Ecto neural progenitor cell (in vitro differentiated cells): Measurements from ENCODE around the gene SMCO3.

Source experiments
- DNase-seq: peaks from one replicate; pipeline ENCODE4 v3.0.0-alpha.2; 2018; ENCODE audit warnings: low spot score

SMCO3 gene

DNA sequence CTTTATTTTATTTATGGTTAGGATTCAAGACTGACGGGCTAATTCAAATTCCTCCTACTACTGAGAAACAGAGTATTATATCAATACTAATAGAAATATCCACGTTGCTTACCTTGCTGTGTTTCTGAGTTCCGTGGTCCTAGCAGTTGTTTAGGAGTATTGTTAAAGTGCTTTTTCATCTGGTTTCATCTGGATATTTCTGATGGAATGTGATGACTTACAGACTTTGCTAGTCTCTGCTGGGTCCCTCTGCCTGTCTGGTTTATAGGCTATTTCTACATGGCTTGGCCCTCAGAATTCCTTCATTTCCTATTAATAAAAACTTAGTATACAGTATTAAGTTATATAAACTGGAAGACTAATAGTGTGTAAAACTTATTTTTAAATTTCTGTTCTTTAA, at the start of gene SMCO3:
SMCO3 (minus strand) TSS at position 169 of the 400 bp plus-strand sequence. CDS start 7,502 bp downstream, outside the sequence.
- no peak for DNase-seq

DNA sequence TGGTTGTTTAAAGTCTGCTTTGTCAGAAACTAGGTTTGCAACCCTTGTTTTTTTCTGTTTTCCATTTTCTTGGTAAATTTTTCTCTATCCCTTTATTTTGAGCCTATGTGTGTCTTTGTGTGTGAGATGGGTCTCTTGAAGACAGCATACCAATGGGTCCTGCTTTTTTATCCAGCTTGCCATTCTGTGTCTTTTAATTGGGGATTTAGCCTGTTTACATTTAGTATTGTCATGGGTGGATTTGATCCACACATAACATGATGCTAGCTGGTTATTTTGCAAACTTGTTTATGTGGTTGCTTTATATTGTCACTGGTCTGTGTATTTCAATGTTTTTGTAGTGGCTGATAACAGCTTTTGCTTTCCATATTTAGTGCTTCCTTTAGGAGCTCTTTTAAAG, 46.5 kb upstream of the SMCO3 start:
- DNase-seq = no peak

DNA sequence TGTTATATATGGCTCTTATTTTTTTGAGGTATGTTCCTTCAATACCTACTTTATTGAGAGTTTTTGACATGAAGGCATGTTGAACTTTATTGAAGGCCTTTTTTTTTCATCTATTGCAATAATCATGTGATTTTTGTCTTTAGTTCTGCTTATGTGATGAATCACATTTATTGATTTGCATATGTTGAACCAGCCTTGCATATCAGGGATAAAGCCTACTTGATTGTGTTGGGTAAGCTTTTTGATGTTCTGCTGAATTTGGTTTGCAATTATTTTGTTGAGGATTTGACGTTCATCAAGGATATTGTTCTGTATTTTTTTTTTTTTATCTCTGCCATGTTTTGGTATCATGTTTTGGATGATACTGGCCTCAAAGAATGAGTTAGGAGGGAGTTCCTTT, 44.5 kb upstream of the SMCO3 start:
- no peak for DNase-seq

DNA sequence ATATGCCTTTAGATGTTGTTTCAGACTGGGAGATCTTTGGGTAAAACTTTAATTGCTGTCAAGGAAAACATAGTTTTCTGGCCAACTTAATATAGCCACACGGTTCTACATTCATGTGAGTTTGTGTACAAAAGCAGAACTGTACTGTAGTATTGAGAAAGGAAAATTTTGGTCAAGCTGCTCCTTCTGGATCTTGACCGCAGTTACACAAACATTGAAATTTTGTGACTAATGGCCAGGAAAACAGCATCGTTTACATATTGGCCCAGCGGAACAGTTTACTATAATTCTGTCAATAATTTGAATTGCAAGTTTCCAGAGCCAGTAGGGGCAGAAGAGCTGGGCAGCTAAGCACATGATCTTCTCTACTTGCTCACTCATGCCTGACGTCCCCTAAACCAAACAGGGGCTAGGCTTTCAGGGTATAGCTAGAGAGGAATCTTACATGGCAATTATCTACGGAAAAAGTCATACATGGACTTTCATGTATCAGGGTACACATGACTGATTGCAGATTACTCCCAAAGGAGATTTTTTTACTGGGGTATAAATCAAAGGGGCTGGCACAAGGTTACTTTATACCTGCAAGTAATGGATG, 40.7 kb upstream of the SMCO3 start:
- DNase-seq = no peak

DNA sequence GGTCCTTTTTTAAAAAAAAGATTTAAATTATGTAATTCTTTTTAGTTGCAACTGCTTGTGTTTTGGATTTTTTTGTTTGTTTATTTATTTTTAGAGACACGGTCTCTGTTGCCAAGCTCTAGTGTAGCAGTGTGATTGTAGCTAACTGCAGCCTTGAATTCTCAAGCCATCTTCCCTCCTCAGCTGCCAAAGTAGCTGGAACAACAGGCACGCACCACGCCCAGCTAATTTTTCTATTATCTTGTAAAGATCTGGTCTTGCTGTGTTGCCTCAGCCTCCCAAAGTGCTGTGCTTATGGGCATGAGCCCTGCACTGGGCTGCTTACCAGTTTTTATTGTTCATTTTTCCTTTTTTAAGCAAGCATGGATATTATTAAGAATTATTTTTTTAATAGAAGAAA, 40.0 kb upstream of the SMCO3 start:
- no peak for DNase-seq

DNA sequence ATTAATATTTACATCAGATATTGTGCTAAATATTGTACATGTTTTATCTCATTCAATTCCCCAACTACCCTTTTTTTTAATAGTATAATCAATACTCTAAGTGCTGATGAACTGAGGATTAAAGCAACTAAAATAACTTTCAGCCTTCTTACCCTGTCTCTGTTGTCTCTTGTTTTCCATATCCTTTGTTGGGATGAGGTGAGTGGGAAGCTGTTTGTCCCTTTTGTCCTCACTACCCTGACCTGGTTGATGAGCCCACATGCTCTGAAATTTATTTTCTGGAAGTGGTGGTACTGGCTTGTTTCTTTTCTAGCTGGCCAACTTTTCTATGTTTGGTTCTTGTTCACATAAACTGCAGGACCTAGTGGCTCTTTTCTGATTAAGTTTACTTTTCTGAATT, 38.9 kb upstream of the SMCO3 start:
- no peak for DNase-seq

DNA sequence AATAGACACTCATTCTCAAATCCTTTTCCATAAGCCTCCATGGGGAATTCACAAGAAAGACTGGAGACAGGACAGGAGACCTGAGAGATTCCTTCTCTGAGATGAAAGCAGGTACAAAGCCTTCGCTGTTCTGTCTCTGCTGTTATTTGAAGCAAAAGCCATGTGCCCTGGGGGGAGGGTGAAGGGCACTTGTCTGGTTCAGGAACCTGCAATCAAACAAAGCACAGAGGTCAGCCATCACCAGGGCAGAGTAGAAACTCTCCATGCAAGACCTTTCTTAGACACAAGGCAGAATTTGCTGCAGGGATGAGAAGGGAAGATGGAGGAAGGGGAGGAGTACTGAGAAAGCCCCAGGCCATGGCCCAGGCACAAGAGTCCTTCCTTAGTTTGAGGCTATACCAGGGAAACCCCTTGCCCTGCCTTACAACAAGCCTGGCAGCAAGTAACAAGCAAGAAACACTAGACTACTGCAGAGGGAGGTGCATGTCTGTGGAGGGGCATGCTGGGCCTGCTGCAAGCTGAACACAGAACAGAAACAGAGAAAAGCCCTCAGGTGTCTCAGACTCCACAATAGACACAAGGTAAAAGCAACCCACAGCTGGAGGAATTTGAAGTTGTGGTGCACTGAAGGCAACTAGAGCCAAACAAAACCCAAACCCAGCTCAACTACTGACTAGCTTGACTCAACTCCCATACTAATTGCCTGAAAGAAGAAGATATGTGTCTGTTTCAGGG, 37.1 kb upstream of the SMCO3 start:
- DNase-seq = peak; percentile 54

DNA sequence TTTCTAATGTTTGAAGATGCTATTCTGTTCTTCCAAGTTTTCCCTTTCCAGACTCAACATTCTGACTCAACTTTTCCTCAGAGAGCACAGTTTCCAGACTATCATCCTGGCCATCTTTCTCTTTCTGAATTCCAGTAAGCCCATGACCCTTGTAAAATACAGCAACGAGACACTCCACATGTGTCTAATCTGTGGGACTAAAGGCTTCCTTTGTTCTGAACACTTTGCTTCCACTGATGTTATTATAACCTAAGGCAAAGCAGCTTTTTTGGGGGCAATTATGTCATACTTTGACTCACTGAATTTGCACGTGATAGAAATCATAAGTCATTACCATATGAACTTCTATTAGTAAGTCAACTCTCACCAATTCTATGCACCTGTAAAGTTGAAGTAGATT, 35.7 kb upstream of the SMCO3 start:
- DNase-seq = no peak

DNA sequence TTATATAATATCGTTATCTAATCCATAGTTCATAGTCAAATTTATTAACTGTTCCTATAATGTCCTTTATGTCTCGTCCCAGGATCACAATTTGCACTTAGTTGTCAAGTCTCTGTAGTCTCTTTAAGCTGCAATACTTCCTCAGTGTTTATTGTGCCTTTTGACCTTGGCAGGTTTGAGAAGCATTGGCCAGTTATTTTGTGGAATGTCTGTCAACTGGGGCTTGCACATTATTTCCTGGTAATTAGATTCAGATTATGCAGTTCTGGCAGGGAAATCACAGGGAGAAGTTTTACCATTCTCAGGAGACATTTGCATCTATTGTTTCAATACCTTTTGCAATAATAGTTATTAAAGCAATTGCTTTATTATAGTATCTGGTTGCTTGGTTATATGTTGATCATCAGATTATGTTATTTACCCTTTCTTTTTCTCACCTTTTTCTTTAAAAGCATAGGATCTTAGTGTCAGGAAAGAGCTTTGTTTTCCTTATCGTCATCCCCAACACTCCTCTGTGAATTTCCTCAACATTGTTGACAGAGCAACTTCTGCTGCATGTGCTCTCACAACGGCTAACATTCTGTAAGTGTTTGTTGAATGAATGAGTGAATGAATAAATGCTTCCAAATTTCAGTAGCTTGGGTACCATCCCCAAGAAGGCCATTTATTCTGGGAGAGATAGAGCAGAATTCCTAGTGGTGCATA, 33.0 kb upstream of the SMCO3 start:
- DNase-seq = no peak

DNA sequence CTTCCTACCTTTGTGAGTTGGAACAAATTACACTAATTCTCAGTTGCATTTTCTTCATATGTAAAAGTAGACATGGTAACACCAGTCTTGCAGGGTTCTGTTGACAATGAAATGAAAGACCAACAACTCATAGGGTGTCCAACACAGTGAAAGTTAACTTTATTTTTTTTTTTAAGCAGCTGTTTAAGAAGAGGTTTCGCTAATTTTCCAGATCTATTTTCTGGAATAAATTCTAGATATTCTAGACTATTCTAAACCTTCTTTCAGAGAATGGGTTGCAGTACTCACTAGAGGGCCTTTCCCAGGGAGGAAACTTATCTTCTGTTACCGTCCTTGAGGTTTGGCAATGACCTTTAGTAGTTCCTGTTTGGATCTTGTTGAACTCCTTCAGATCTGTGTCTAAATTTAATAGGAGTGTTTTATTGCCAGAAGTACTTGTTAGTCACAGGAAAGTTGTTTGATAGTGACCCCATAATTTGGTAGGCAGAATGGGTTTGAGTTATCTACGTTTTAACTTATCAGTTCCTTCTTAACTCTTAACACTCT, 32.1 kb upstream of the SMCO3 start:
- DNase-seq = no peak

DNA sequence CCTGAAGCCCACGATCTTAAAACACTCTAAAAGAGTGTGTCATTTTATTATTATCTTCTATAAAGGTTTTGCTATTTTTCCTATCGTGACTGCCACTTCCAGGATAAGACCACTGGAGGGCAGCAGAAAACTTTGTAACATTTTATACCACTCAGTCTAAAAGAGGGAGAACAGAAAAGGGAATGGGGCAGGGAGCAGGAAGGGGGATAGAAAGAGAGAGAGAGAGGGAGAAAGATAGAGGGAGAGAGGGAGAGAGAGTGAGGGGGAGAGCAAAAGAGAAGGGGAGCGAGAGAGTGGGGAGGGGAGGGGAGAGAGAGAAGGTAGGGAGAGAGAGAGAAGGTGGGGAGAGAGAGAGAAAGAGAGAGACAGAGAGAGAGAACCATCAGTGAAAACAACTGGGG, 31.4 kb upstream of the SMCO3 start:
- DNase-seq = no peak

DNA sequence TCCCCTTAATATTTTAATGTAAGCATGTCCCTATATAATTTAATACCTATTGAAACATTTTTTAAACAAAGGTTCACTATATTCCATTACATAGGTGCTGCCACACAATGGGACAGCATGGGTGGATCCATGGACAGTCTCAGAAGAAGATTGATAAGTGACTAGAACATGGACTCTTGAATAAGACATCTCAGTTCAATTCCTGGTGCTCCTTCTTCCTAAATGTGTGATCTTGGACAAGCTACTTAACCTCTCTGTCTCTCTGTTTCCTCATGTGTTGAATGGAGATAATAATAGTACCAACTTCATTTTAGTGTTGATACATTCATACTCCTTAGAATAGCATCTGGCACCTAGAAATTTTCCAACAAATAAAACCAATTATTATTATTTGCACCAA, 30.4 kb upstream of the SMCO3 start:
- DNase-seq = no peak

DNA sequence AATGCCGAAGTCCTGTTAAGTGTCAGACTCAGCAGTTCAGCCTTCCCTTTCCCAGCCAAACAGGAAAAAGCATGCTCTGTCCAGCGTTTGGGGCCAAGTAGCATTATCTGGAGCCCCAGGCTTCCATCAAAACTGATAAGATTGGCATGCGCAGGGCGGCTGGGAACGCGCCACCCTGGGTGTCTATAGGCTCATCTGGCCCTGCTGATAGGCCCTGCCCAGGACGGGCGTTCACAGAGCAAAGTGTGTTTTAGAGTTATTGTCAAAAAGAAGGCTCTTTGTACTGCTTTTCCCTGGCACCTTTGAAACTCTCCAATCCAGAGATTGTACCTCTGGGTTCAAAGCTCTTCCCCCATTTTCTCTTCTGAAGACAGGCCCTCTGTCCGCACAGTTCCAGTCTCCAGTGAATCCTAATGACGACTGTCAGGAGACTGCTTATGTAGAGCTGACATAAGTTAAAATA, 29.5 kb upstream of the SMCO3 start, which contains the start of gene ART4:
ART4 (minus strand) TSS at position 102 of the 463 bp plus-strand sequence. CDS start 413 bp downstream, outside the sequence.
- DNase-seq = no peak

DNA sequence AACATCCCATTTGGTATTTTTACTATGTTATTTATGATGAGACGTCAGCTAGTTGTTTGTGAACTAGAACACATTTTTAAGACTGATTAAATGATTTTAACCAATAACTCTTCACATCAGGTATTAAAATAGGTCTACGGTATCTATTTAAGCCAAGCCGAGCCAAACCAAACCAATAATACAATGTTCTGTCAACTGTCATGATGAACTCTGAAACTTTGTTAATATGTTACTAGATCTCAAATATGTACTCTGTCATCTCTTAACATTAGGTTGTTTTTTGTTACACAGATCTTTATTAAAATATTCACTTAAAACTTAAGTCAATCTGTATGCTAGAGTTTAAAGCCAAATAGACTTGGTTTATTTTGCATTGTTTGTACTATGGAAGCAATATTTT, 28.3 kb upstream of the SMCO3 start:
- no peak for DNase-seq

DNA sequence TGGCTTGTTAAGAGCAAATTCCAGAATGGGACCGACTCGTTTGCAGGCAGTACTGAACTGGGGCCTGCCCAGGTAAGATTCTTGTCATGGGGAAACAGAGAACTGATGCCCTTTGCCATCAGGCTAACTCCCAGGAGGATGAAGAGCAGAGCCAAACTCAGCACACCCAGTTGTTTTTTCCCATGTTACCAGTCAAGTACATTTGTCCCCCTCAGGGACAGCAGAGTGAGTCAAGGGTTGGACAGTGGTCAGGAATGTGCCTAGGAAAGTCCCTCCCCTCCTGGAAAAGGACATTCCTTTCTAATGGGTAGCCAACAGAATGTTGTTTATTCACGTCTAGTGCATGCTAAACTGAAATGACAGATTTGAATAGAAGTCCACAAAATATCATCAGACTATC, 27.8 kb upstream of the SMCO3 start:
- no peak for DNase-seq

DNA sequence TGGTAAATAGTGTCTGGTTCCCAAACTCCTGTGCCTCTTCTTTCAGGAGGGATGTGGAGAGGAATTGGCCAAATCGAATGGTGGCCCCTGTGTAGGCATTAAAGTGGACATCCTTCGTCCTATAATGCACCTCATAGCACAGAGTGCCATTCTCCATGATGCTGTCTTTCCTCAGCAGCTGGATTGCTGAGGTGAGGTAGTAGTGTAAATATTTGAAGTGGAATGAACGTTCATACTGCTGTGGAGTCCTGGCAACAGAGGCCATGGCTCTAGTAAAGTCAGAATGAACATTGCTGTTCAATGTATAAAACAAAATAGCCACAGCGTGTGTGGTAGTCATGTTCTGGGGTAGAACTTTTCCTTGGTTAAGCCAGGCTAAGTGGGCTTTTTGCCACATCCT, 26.6 kb upstream of the SMCO3 start:
- DNase-seq = no peak

DNA sequence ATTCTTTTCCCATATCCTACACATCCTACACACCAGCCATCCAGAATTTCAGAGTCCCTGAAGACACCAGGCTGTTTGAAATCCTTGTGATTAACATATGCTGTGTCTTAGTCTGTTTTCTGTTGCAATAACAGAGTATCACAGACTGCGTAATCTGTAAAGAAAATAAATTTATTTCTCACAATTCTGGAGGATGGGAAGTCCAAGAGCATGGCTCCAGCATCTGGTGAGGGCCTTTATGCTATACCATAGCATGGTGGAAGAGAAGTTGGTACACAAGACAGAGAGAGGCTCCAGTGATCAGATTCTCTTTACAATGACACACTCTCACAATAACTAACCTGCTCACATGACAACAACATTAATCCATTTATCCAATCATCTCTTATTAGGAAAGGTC, 25.3 kb upstream of the SMCO3 start:
- no peak for DNase-seq

DNA sequence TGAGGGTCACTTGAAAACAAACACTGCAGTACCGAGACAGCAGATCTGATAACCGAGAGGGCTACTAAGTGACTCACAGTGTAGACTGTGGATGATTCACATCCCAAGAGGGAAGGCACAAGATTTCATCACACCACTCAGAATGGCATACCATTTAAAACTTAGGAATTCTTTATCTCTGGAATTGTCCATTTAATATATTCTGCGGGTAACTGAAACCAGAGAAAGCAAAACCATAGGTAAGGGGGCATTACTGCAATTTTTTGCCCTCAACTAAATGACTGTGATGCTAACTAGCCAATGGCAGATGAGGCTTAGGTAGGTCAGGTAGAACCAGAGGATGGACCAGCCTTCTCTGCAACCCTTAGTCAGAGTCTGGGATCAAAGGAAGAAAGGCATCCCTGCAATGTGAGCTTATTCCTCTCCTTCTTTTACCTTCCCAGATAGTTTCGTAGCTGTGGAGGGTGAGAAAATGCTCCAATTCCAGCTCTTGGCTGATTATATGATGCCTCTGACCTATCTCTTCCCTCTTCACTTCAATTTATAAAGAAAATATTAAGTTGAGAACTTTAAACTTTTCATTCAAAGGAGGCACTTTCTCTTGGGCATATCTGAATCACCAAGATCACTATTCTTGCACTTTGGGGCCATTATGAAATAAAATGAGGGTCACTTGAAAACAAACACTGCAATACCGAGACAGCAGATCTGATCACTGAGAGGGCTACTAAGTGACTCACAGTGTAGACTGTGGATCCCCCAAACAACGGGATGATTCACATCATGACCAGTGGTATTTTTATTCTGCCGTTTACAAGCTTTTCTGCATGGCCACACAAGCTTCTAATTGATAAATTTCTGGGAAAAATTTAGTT, 22.6 kb upstream of the SMCO3 start:
- no peak for DNase-seq

DNA sequence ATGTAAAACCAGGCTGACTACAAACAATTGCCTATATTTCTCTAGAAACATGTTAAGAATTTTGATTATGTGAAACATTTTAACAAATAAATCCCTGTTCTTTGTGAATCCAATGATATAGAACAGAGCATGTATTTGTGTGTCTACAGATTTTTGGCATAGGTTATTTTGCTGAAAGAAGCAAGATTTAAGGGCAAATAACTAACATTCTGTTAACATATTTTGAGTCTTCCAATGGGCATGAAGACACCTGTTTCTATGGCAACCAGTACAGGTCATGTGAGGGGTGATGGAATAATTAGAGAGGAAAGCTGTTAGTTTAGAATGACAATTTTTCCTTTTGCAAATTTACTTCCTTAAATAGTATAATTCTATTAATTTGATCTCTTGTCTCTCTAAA, 20.5 kb upstream of the SMCO3 start:
- no peak for DNase-seq

DNA sequence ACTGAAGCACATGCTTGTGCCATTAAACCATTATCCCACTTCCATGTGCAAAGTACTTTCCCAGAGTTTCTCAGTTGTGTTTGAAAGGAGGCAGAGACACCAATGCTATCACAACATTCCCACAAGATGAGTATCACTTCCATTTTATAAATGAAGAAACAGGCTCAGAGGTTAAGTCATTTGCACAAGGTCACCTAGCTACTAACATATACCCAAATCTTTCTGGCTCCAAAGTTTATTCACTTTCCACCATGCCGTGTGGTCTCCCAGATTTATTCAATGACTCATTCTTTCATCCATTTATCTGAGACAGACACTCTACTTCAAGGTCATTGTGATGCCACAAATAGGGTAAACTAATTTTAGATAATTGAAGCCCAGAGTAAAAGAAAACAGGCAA, 20.0 kb upstream of the SMCO3 start:
- no peak for DNase-seq

DNA sequence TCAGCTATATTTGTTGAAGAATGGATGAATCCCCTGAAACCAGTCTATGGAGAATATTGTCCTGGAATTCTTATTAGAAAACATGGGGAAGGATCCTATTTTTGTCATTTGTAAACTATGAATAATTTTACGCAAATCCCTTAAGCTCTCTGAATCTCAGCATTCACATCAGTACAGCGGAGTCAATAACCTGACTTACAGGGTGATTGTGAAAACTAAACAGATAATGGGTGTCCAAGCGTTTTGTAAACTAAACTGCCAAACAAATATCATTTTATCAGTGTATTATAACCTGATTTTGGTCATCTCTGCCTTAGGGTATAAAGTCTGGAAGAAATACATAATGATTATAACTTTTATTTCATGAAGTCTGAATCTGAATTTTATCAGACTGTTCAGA, 19.4 kb upstream of the SMCO3 start:
- no peak for DNase-seq

DNA sequence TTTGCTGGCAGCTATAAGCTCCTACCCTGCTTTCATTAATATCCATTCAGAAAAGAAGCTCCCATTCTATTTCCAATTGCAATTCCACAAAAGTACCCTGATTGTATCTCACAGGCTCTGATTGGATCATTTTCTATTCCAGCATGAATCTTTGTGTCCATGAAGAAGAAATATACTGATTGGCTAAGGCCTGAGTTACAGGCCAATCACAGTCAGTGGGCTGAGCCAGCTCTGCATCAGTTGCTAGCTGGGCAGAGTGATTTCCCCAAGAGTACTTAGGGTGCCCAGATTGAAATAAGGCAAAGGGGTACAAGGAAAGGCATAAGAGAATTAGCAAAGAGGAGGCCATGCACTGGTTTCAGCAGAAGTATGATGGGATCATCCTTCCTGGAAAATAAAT, 14.9 kb upstream of the SMCO3 start:
- DNase-seq = no peak
